ENCODE data around the gene IPPK.

Gene IPPK

DNA sequence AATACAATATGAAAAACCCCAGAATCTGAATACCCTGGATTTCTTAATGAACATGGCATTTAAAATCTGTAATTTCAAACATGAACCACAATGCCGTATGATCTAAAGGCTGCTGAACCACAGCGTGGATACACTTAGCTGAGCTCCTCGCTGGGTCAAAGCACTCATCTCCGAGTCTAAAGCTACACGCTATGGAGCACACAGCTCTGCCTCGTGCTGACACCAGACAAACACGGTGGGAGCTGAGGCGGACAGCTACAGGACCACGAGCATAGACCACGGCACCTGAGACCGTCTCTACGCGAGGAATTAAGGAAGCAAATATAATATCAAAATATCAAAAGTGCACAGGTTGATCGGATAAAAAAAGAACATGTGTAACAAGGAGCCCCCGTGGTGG lies 42.8 kb upstream of the IPPK start:
- no peak for FAIRE-seq
- DNase-seq (ENCODE audit: insufficient read length): no peak
- TF ChIP-seq POLR2A (IDR thresholded peaks at IDR 0.05; ENCODE audit: low read depth, low read length) (no peak), TAF1 (IDR thresholded peaks at IDR 0.05; ENCODE audit: borderline replicate concordance, low read depth, low read length) (no peak), POLR2AphosphoS5 (IDR thresholded peaks at IDR 0.05; ENCODE audit: low read depth, low read length) (no peak)

DNA sequence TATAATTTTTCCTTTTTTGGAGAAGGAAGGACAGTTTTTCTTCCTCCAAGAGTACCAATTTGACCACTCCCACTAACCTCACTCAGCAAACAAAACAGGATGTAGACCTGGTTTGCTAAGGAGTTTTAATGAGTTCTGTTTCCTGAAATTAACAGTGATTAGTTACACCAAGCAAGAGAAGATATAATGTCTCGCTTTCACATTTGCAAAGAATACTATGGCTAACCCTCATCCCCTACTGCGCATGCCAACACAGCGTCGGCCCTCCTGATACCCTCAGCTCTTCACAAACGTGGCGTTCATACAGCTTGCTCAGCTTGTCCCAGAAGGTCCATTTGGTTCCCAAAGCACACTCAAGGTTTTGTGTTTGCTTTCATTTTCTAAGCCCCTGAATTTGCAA lies 41.9 kb upstream of the IPPK start:
- TF ChIP-seq TAF1 (IDR thresholded peaks at IDR 0.05; ENCODE audit: borderline replicate concordance, low read depth, low read length): no peak
- no peak for TF ChIP-seq POLR2A (IDR thresholded peaks at IDR 0.05; ENCODE audit: low read depth, low read length)
- no peak for TF ChIP-seq POLR2AphosphoS5 (IDR thresholded peaks at IDR 0.05; ENCODE audit: low read depth, low read length)
- peak; percentile 80 for FAIRE-seq
- DNase-seq (ENCODE audit: insufficient read length): no peak

DNA sequence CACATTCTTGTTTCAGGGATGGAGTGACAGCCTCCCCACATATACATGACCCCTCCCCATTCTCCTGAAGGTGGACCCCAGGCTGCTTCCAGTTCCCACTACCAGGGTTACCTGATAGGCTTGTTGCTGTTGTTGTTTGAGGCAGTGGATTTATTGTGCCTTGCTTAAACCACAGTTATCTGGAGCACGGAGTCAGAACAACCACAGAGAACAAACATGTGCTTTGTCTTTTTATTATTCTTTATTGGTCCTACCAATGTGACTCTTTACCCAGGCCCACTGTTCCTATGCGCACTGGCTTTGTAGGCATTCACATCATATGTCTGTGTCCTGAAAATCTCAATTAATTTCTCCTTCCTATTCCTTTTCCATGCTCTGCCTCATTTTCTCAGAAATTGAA lies 41.2 kb upstream of the IPPK start:
- FAIRE-seq: no peak
- DNase-seq (ENCODE audit: insufficient read length): no peak
- no peak for TF ChIP-seq POLR2AphosphoS5 (IDR thresholded peaks at IDR 0.05; ENCODE audit: low read depth, low read length)
- TF ChIP-seq POLR2A (IDR thresholded peaks at IDR 0.05; ENCODE audit: low read depth, low read length): no peak
- no peak for TF ChIP-seq TAF1 (IDR thresholded peaks at IDR 0.05; ENCODE audit: borderline replicate concordance, low read depth, low read length)

DNA sequence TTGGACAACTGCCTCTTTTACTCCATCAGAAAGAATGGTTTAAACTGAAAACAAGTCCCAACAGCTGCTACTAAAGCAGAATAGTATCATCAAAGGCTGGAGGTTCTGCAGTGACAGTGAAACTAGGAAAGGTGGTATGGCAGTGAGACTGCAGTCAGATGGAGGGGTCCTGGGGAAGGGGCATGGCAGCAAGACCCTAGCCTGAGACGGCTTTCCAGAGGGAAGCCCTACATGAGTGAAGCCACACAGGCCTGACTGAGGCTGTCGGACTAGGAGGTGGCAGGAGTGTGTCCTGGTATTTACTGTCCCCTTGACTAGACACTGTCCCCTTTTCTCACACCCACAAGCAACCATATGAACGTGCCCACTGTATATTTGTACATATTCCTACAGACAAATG lies 40.4 kb upstream of the IPPK start:
- no peak for TF ChIP-seq POLR2AphosphoS5 (IDR thresholded peaks at IDR 0.05; ENCODE audit: low read depth, low read length)
- no peak for TF ChIP-seq POLR2A (IDR thresholded peaks at IDR 0.05; ENCODE audit: low read depth, low read length)
- no peak for TF ChIP-seq TAF1 (IDR thresholded peaks at IDR 0.05; ENCODE audit: borderline replicate concordance, low read depth, low read length)
- no peak for FAIRE-seq
- no peak for DNase-seq (ENCODE audit: insufficient read length)

DNA sequence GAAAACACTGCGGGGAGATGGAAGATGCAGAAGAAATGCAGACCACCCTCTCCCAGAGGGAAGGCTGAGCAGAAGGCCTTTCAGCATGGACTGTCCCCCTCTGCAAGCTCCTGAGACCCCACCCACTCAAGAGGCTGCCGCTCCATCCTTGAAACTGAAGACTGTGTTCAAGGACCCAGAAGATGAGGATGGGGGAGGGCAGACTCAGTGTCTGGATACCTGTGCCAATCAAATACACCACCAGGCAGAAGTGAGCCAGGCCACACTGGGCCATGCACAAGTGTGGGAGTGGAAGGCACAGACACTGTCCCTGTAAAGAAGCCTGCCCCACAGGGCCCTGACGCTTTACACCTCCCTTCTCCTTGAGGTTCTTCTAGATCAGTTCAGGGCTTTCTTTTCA lies 40.0 kb upstream of the IPPK start:
- DNase-seq (ENCODE audit: insufficient read length) (no peak), FAIRE-seq (no peak)
- TF ChIP-seq POLR2AphosphoS5 (IDR thresholded peaks at IDR 0.05; ENCODE audit: low read depth, low read length) (no peak), POLR2A (IDR thresholded peaks at IDR 0.05; ENCODE audit: low read depth, low read length) (no peak), TAF1 (IDR thresholded peaks at IDR 0.05; ENCODE audit: borderline replicate concordance, low read depth, low read length) (no peak)

DNA sequence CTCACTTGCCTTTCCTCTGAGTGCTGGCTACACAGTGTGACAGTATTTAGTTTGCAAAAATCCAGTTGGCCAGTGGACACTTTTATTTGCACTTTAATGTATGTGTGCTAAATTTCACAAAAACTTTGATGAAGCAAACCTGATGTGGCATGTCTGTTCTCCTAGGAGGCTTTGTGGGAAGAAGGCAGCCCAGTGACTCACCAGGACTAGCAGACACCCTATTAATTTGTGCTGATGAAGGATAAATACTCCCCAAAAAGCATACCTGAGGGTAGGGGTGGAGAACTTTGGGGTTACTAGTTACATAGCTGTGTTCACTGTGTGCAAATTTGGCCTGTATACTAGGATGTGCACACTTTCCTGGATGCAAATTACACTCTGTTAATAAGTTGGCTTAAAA lies 39.3 kb upstream of the IPPK start:
- FAIRE-seq: no peak
- DNase-seq (ENCODE audit: insufficient read length): no peak
- TF ChIP-seq TAF1 (IDR thresholded peaks at IDR 0.05; ENCODE audit: borderline replicate concordance, low read depth, low read length) (no peak), POLR2A (IDR thresholded peaks at IDR 0.05; ENCODE audit: low read depth, low read length) (no peak), POLR2AphosphoS5 (IDR thresholded peaks at IDR 0.05; ENCODE audit: low read depth, low read length) (no peak)

DNA sequence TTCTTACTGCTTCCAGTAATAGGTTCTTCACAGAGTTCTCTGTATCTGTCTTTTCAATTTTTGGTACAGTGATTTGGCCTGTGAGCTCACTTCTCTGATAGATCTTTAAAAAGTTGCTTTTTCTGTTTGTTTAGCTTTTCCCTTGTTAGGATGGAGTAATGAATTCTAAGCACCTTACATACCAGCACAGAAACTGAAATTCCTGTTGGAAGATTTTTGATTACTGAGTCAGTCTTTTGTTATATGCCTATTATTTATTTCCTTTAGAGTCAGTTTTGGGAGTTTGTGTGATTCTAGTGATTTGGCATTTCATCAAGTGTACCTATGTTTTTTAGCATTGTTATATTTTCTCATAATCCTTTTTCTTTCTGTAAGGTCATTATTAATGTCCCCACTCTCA lies 37.6 kb upstream of the IPPK start:
- DNase-seq (ENCODE audit: insufficient read length): no peak
- FAIRE-seq: no peak
- TF ChIP-seq POLR2A (IDR thresholded peaks at IDR 0.05; ENCODE audit: low read depth, low read length): no peak
- no peak for TF ChIP-seq TAF1 (IDR thresholded peaks at IDR 0.05; ENCODE audit: borderline replicate concordance, low read depth, low read length)
- TF ChIP-seq POLR2AphosphoS5 (IDR thresholded peaks at IDR 0.05; ENCODE audit: low read depth, low read length): no peak

DNA sequence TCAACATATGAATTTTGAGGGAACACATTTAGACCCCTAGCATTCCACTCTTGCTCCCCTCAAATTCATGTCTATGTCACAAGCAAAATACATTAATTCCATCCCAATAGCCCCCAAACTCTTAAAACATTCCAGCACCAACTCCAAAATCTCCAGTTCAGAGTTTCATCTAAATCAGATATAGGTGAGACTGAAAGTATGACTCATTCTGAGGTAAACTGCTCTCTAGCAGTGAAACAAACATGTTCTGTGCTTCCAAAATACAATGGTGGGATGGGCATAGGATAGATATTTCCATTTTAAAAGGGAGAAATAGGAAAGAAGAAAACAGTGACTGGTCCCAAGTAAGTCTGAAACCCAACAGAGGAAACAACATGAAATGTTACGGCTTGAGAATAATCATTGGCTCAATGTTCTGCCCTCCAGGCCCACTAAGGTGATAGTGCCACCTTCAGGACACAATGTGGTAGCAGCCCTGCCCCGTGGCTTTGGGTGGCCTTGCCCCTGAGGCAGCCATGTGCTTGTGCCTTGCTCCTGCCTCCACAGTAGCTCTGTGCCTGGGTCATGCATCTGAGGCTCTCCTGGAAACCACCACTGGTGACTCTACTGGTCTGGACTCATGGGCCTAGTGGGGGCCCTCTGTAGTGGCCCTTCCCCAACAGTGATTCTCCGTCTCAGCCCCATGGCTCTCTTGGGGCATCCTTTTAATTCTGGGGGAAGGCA lies 36.4 kb upstream of the IPPK start:
- no peak for TF ChIP-seq POLR2A (IDR thresholded peaks at IDR 0.05; ENCODE audit: low read depth, low read length)
- TF ChIP-seq TAF1 (IDR thresholded peaks at IDR 0.05; ENCODE audit: borderline replicate concordance, low read depth, low read length): no peak
- TF ChIP-seq POLR2AphosphoS5 (IDR thresholded peaks at IDR 0.05; ENCODE audit: low read depth, low read length): no peak
- DNase-seq (ENCODE audit: insufficient read length): no peak
- no peak for FAIRE-seq

DNA sequence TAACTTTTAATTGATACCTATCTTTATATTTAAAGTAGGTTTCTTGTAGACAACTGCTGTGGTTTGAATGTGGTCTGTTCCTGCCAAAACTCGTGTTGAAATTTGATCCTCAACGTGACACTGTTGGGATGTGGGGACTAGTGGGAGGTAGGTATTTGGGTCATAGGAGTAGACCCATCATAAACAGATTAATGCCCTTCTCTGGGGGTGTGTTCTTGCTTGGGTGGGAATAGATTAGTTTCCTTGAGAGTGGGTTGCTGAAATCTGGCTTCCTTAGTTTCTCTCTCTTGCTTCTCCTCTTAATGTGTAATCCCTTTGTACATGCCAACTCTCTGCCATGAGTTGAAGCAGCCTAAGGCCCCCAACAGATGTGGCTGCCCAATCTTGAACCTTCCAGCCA lies 34.6 kb upstream of the IPPK start:
- DNase-seq (ENCODE audit: insufficient read length) (no peak), FAIRE-seq (no peak)
- TF ChIP-seq POLR2AphosphoS5 (IDR thresholded peaks at IDR 0.05; ENCODE audit: low read depth, low read length): no peak
- TF ChIP-seq POLR2A (IDR thresholded peaks at IDR 0.05; ENCODE audit: low read depth, low read length): no peak
- no peak for TF ChIP-seq TAF1 (IDR thresholded peaks at IDR 0.05; ENCODE audit: borderline replicate concordance, low read depth, low read length)

DNA sequence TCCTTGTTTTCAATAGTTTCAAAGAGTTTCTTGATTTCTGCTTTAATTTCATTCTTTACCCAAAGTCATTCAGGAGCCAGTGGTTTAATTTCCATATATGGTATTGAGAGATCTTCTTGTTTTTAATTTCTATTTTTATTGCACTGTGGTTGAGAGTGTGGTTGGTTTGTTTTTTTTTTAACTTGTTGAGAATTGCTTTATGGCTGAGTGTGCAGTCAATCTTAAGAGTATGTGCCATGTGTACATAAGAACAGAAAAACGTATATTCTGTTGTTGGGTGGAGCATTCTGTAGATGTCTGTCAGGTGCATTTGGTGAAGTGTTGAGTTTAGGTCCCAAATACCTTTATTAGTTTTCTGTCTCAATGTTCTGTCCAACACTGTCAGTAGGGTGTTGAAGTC lies 26.7 kb upstream of the IPPK start:
- FAIRE-seq: no peak
- no peak for DNase-seq (ENCODE audit: insufficient read length)
- TF ChIP-seq POLR2A (IDR thresholded peaks at IDR 0.05; ENCODE audit: low read depth, low read length) (no peak), POLR2AphosphoS5 (IDR thresholded peaks at IDR 0.05; ENCODE audit: low read depth, low read length) (no peak), TAF1 (IDR thresholded peaks at IDR 0.05; ENCODE audit: borderline replicate concordance, low read depth, low read length) (no peak)

DNA sequence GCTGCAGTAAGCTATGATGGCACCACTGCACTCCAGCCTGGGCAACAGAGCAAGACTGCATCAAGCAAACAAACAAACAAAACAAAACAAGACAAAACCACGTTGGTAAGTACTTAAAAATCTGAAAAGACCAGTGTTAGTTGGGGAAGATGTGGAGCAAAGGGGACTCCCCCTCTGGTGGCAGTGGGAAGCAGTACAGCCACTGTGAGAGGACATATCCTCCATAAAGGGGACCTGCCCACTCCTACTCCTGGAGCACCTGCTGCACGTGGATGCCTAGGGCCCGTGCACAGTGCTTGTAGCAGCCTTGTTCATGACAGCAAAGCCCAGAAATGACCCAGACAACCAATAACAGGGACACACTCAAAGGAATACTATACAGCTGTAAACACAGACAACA lies 17.0 kb upstream of the IPPK start:
- DNase-seq (ENCODE audit: insufficient read length) (no peak), FAIRE-seq (no peak)
- no peak for TF ChIP-seq TAF1 (IDR thresholded peaks at IDR 0.05; ENCODE audit: borderline replicate concordance, low read depth, low read length)
- no peak for TF ChIP-seq POLR2A (IDR thresholded peaks at IDR 0.05; ENCODE audit: low read depth, low read length)
- TF ChIP-seq POLR2AphosphoS5 (IDR thresholded peaks at IDR 0.05; ENCODE audit: low read depth, low read length): no peak

DNA sequence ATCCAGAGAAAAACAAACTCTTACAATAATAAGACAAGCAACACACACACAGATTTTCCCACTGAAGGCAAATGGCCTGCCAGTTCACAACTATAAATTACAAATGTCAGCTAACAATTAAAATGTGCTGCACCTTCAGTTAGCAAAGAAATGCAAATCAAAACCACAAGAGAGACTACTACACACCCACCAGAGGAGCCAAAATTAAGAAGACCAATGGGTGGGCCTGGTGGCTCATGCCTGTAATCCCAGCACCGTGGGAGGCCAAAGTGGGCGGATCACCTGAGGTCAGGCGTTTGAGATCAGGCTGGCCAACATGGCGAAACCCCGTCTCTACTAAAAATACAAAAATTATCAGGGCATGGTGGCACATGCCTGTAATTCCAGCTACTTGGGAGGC lies 15.1 kb upstream of the IPPK start:
- FAIRE-seq: no peak
- TF ChIP-seq POLR2AphosphoS5 (IDR thresholded peaks at IDR 0.05; ENCODE audit: low read depth, low read length): no peak
- TF ChIP-seq TAF1 (IDR thresholded peaks at IDR 0.05; ENCODE audit: borderline replicate concordance, low read depth, low read length): no peak

More for the DNA sequence above, 15.1 kb upstream of the IPPK start:
- no peak for DNase-seq (ENCODE audit: insufficient read length)

Measured in GM12892 (cell line).